Activated CD4-positive, alpha-beta T cell treated with anti-CD3 and anti-CD28 coated beads, Interleukin-2, amount 50 U/mL, for 4 hours (primary cell): ENCODE results near the gene NDUFV2.

Experiments used
- DNase-seq, 2 experiments: peaks; one replicate each; pipeline ENCODE4 v3.0.0-alpha.2; 2020

NDUFV2 gene

GRCh38 chr18:9120796-9121195 lies 18.3 kb downstream of the NDUFV2 start:
- DNase-seq: no peak

- no peak for DNase-seq
Measured at GRCh38 chr18:9123520-9123919, 21.0 kb downstream of the NDUFV2 start.

- DNase-seq: no peak
Measured at GRCh38 chr18:9124824-9125223, 22.3 kb downstream of the NDUFV2 start.

- no peak for DNase-seq
Measured at GRCh38 chr18:9126337-9126736, 23.8 kb downstream of the NDUFV2 start.

GRCh38 chr18:9130195-9130594 lies 27.7 kb downstream of the NDUFV2 start:
- DNase-seq: no peak

- DNase-seq: no peak
Measured at GRCh38 chr18:9130806-9131205, 28.3 kb downstream of the NDUFV2 start.

- no peak for DNase-seq
Measured at GRCh38 chr18:9132628-9133027, 30.1 kb downstream of the NDUFV2 start.

- no peak for DNase-seq
Measured at GRCh38 chr18:9133225-9133624, 30.7 kb downstream of the NDUFV2 start.

GRCh38 chr18:9135081-9135911 lies 32.8 kb downstream of the NDUFV2 start:
- no peak for DNase-seq

GRCh38 chr18:9135912-9136314 lies 33.4 kb downstream of the NDUFV2 start:
- DNase-seq: peak in 1 of 2 experiments; percentile 29

GRCh38 chr18:9136315-9137155 lies 34.0 kb downstream of the NDUFV2 start, which contains the start of gene ANKRD12:
Gene ANKRD12, plus strand, starts transcription at chr18:9136781. Its CDS starts 45,652 bp downstream, at chr18:9182433.
- DNase-seq: peak; percentile 95 to 96

GRCh38 chr18:9137168-9138066 lies 34.9 kb downstream of the NDUFV2 start:
- DNase-seq: peak; percentile 52 to 53

GRCh38 chr18:9139400-9140039 lies 37.0 kb downstream of the NDUFV2 start:
- DNase-seq: no peak

- no peak for DNase-seq
Measured at GRCh38 chr18:9140381-9140780, 37.9 kb downstream of the NDUFV2 start.

- DNase-seq: no peak
Measured at GRCh38 chr18:9140984-9141383, 38.5 kb downstream of the NDUFV2 start.

- no peak for DNase-seq
Measured at GRCh38 chr18:9146224-9146623, 43.7 kb downstream of the NDUFV2 start.

GRCh38 chr18:9147440-9148202 lies 45.1 kb downstream of the NDUFV2 start:
- peak in 1 of 2 experiments; percentile 14 for DNase-seq

- DNase-seq: no peak
Measured at GRCh38 chr18:9148203-9148552, 45.7 kb downstream of the NDUFV2 start.

- no peak for DNase-seq
Measured at GRCh38 chr18:9150121-9150520, 47.6 kb downstream of the NDUFV2 start.

- DNase-seq: no peak
Measured at GRCh38 chr18:9153256-9153655, 50.8 kb downstream of the NDUFV2 start.

GRCh38 chr18:9156604-9157249 lies 54.2 kb downstream of the NDUFV2 start:
- no peak for DNase-seq
